ENCODE measurements around the gene IGF2R.

IGF2R gene

GRCh38 chr6:160135907-160136655, 167.2 kb downstream of the IGF2R start:
- H3K27ac ChIP-seq, result no peak overlapping the region

DNA sequence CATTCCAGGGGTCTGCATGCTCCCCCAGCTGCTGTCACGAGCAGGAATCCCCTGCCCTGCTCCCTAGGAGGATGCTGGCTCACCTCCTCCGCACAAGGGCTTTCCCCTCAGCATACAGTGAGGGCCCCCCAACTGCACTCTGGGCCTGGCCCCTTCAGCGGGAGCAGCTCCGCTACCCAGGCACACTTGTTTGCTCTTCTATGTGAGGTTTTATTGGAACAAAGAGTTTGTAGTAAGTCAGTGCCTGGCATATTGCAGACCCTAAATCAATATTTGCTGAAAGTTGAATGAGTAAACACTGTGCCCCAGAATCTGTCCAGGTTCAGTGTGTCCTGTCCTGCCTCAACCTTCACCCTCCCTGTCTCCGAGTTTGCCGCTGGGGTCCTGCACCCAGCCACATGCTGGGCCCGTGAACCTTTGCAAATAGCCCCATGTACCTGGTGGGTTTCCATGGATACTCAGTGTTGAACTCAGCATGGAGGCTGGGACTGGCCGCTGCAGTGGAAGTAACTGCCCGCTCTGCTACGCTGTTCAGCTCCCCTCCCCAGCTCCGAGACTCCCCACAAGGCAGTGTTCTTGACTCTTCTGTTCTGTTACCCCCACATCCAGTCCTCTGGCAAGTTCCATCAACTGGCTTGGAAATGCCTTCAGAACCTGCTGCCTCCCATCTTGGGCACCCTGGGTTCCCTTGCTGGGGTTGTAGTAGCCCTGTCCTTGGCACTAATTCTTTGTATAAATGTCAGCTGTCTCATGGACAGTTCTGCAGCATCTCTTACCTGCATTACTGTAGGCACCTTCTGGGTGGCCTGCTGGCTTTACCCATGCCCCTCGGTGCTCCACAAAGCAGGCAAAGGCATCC, 168.5 kb downstream of the IGF2R start:
- peak overlapping the region; percentile 70 for H3K27ac ChIP-seq

More at GRCh38 chr6:160135907-160136655, 167.2 kb downstream of the IGF2R start:
- TF ChIP-seq, protein P1, sequence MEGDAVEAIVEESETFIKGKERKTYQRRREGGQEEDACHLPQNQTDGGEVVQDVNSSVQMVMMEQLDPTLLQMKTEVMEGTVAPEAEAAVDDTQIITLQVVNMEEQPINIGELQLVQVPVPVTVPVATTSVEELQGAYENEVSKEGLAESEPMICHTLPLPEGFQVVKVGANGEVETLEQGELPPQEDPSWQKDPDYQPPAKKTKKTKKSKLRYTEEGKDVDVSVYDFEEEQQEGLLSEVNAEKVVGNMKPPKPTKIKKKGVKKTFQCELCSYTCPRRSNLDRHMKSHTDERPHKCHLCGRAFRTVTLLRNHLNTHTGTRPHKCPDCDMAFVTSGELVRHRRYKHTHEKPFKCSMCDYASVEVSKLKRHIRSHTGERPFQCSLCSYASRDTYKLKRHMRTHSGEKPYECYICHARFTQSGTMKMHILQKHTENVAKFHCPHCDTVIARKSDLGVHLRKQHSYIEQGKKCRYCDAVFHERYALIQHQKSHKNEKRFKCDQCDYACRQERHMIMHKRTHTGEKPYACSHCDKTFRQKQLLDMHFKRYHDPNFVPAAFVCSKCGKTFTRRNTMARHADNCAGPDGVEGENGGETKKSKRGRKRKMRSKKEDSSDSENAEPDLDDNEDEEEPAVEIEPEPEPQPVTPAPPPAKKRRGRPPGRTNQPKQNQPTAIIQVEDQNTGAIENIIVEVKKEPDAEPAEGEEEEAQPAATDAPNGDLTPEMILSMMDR (conservative IDR thresholded peaks at IDR 0.05), result no peak

GRCh38 chr6:160137989-160138835, 169.3 kb downstream of the IGF2R start:
- H3K27ac ChIP-seq, result peak overlapping the region; percentile 70
- TF ChIP-seq, protein P1 (conservative IDR thresholded peaks at IDR 0.05), result peak; percentile 87

More for the DNA sequence above, 168.5 kb downstream of the IGF2R start:
- TF ChIP-seq, protein P1 (conservative IDR thresholded peaks at IDR 0.05), result no peak

GRCh38 chr6:160138839-160139419, 170.0 kb downstream of the IGF2R start:
- TF ChIP-seq, protein P1 (conservative IDR thresholded peaks at IDR 0.05), result no peak
- H3K27ac ChIP-seq, result peak overlapping the region; percentile 70

GRCh38 chr6:160139420-160139851, 170.6 kb downstream of the IGF2R start:
- H3K27ac ChIP-seq, result peak overlapping the region; percentile 70

DNA sequence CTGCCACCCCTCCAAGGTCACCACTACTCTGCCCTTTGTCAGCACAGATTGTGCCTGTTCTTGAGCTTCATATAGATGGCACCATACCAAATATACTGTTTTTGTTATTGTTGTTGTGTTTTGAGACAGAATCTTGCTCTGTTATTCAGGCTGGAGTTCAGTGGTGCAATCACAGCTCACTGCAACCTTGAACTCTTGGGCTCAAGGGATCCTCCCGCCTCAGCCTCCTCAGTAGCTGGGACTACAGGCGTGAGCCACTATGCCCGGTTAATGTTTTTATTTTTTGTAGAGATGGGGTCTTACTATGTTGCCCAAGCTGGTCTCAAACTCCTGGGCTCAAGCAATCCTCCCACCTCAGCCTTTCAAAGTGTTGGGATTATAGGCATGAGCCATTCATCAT, 171.6 kb downstream of the IGF2R start:
- H3K27ac ChIP-seq, result peak overlapping the region; percentile 70

More at GRCh38 chr6:160139420-160139851, 170.6 kb downstream of the IGF2R start:
- TF ChIP-seq, protein P1 (conservative IDR thresholded peaks at IDR 0.05), result no peak

- H3K27ac ChIP-seq, result peak overlapping the region; percentile 70
- TF ChIP-seq, protein P1 (conservative IDR thresholded peaks at IDR 0.05), result no peak
Observed at GRCh38 chr6:160141001-160141726, 172.3 kb downstream of the IGF2R start.
